Measurements from ENCODE around the gene FRMD4A.

DNA sequence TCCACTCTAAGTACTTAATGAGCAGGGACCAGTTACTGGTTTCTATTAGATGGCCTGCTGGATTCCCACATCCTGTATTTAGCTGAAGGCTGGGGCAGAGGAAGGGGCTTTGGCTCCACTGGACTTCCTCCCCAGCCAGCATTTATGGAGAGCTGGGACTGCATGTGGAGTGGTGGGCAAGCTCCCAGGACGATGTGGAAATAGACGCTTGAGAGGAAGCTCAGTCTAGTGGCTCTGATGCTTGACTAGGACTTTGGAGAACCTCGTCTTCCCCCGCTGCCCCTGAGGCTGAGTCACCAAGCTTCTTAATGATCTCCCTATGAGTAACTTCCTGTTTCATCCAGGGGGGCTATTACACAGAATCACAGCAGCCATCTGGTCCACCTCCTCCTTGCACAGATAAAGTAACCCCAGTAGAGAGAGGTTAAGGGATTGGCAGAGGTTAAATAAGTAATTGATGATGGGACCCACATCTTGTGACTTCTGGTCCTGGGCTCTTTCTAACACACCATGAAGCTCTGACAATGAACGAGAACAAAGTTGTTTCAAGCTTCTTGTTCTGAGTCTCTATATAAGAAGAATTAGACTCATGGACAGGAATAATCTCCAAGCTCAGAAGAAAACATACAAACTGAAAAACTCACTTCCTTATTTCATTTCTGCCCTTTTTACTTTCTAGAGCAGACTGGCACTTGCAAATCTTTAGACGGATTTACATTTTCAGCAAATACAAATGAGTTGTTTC is 617.7 kb downstream of the FRMD4A start:
- TF ChIP-seq, protein P1, sequence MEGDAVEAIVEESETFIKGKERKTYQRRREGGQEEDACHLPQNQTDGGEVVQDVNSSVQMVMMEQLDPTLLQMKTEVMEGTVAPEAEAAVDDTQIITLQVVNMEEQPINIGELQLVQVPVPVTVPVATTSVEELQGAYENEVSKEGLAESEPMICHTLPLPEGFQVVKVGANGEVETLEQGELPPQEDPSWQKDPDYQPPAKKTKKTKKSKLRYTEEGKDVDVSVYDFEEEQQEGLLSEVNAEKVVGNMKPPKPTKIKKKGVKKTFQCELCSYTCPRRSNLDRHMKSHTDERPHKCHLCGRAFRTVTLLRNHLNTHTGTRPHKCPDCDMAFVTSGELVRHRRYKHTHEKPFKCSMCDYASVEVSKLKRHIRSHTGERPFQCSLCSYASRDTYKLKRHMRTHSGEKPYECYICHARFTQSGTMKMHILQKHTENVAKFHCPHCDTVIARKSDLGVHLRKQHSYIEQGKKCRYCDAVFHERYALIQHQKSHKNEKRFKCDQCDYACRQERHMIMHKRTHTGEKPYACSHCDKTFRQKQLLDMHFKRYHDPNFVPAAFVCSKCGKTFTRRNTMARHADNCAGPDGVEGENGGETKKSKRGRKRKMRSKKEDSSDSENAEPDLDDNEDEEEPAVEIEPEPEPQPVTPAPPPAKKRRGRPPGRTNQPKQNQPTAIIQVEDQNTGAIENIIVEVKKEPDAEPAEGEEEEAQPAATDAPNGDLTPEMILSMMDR (IDR thresholded peaks at IDR 0.05) = no peak
- no peak for TF ChIP-seq EP300 (IDR thresholded peaks at IDR 0.05; ENCODE audit: low read depth)
- no peak for TF ChIP-seq POLR2A (IDR thresholded peaks at IDR 0.05)
- peak in 1 of 3 donors; percentile 7 for TF ChIP-seq POLR2AphosphoS5 (IDR thresholded peaks at IDR 0.05)
